Stomach (tissue), 4 donors: ENCODE measurements around the gene SLC13A2.

ENCODE experiments used
- CTCF ChIP-seq, 7 experiments: fragments of 450-650 bp in 4 of 7; fragments of 200-600 bp in 3 of 7; sonication (generic) in 3 of 7; IDR thresholded peaks; one replicate each; pipeline ENCODE4 v1.5.1; 2016 to 2019; ENCODE audit warnings: antibody characterized with exemption in 7 of 7, control low read depth in 2 of 7, mild to moderate bottlenecking in 1 of 7
- POLR2A ChIP-seq, 4 donors: fragments of 450-650 bp; IDR thresholded peaks; one replicate each; pipeline ENCODE4 v1.6.1; 2016; ENCODE audit warnings: antibody characterized with exemption in 4 of 4, control low read depth in 2 of 4, mild to moderate bottlenecking in 1 of 4, moderate library complexity in 1 of 4

GRCh38 chr17:28509789-28510188, 36.3 kb downstream of the SLC13A2 start:
- TF ChIP-seq CTCF (IDR thresholded peaks at IDR 0.05) (no peak), POLR2A (IDR thresholded peaks at IDR 0.05) (no peak)
